Right atrium auricular region (tissue), 2 donors: ENCODE results near the gene GMEB2. TPM values are rescaled to one million over a fixed set of nuclear protein-coding genes. Genes with fewer than 3 reads are reported as not detected.
"Not testable (repeated sequence)": the region's sequence is repeated elsewhere in the genome, so short reads cannot be mapped to it uniquely, and the experiment has no call there.

Source experiments
- DNase-seq: peaks from one replicate; pipeline ENCODE4 v3.0.0-alpha.2; 2019; ENCODE audit warnings: low spot score
- H3K27ac ChIP-seq, 2 donors: fragments of 200-600 bp; sonication (generic); 1 replicate in 1 of 2; 2 replicates in 1 of 2; pipeline ENCODE4 v1.5.1; 2016 to 2019
- H3K27me3 ChIP-seq, 2 donors: fragments of 200-600 bp; sonication (generic); one replicate each; pipeline versions ENCODE4 v1.5.1 to v1.6.0; 2017 to 2019
- H3K36me3 ChIP-seq: fragments of 200-600 bp; sonication (generic); one replicate; pipeline ENCODE4 v1.5.1; 2016
- H3K4me1 ChIP-seq, 2 donors: fragments of 200-600 bp; sonication (generic); one replicate each; pipeline versions ENCODE4 v1.5.1 to v1.6.0; 2017 to 2019
- H3K4me3 ChIP-seq, 2 donors: fragments of 200-600 bp; sonication (generic); 1 replicate in 1 of 2; 2 replicates in 1 of 2; pipeline ENCODE4 v1.5.1; 2017 to 2019; ENCODE audit warnings: mild to moderate bottlenecking in 1 of 2, moderate library complexity in 1 of 2
- H3K9me3 ChIP-seq, 2 donors: fragments of 200-600 bp; sonication (generic); one replicate each; pipeline ENCODE4 v1.5.1; 2019
- CTCF ChIP-seq, 2 donors: fragments of 200-600 bp; sonication (generic); IDR thresholded peaks; one replicate each; pipeline ENCODE4 v1.5.1; 2019; ENCODE audit warnings: antibody characterized with exemption in 2 of 2
- total RNA-seq, 2 donors: library from RNA; depleted of rRNA; stranded (reverse); fragments of >200 nt; gene quantifications; one replicate each; pipeline ENCODE4 v1.1.0, GENCODE V29; 2016

GMEB2 gene
- total RNA-seq, 2 donors from 2014 or later, result 5.8 to 9.4 TPM

DNA sequence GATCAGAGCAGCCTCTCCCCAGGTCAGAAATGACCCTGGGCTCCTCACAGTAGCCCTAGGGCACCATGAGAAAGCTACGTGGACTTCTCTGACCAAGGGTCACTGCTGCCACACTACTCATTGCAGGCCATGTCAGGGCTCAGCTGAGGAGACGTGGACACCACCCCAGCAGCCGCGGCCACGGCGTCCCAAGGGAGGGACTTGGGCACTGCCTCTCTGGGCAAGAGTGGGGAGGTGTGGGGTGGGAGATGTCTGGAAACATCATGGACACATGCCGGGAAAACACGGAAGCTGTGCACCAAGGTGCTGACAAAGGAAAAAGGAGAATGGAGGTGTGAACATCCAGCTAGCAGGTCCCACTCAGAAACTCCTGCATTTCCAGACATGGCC is 9.0 kb downstream of the GMEB2 start:
- no peaks in the 10 kb centered on the region for H3K9me3 ChIP-seq
- H3K36me3 ChIP-seq, result peaks cover 30% of the 10 kb centered on the region
- no peak overlapping the region for H3K27ac ChIP-seq
- H3K4me1 ChIP-seq, result no peaks in the 10 kb centered on the region
- no peaks in the 10 kb centered on the region for H3K27me3 ChIP-seq
- no peak for DNase-seq
- no peak overlapping the region for H3K4me3 ChIP-seq
- no peak for TF ChIP-seq CTCF (IDR thresholded peaks at IDR 0.05)

DNA sequence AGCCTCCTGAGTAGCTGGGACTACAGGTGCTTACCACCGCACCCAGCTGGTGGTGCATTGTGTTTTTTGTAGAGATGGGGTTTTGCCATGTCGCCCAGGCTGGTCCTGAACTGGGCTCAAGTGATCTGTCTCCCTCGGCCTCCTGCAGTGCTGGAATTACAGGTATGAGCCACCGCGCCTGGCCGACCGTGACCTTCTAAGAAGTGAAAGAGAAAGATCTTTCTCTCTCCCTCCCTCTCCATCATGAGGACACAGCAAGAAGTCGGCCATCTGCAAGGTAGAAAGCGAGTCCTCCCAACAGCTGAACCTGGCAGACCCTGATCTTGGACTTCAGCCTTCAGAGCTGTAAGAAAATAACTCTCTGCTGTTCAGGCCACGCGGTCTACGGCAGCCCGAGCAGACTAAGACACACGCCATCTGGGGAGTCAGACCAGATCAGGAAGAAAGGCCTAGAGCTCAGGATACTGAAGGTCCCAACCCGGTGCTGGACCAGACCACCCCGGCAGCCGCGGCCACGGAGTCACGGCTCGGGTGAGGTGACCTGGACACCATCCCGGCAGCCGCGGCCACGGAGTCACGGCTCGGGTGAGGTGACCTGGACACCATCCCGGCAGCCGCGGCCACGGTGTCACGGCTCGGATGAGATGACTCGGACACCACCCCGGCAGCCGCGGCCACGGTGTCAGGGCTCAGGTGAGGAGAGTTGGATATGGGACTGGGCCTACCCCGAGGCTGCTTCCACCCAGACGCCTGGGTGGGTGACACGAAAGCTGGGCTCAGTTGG is 9.6 kb downstream of the GMEB2 start:
- no peak for DNase-seq
- no peak overlapping the region for H3K4me3 ChIP-seq
- TF ChIP-seq CTCF (IDR thresholded peaks at IDR 0.05), result no peak
- H3K27me3 ChIP-seq, result no peaks in the 10 kb centered on the region
- H3K27ac ChIP-seq, result no peak overlapping the region
- peaks cover 30% of the 10 kb centered on the region for H3K36me3 ChIP-seq
- peaks cover 0 to 5% of the 10 kb centered on the region in 2 donors for H3K4me1 ChIP-seq
- H3K9me3 ChIP-seq, result no peaks in the 10 kb centered on the region

GRCh38 chr20:63613863-63614594 is 12.9 kb downstream of the GMEB2 start:
- not testable (repeated sequence) for DNase-seq, H3K4me1 ChIP-seq
- H3K36me3 ChIP-seq, result peaks cover 28% of the 10 kb centered on the region

DNA sequence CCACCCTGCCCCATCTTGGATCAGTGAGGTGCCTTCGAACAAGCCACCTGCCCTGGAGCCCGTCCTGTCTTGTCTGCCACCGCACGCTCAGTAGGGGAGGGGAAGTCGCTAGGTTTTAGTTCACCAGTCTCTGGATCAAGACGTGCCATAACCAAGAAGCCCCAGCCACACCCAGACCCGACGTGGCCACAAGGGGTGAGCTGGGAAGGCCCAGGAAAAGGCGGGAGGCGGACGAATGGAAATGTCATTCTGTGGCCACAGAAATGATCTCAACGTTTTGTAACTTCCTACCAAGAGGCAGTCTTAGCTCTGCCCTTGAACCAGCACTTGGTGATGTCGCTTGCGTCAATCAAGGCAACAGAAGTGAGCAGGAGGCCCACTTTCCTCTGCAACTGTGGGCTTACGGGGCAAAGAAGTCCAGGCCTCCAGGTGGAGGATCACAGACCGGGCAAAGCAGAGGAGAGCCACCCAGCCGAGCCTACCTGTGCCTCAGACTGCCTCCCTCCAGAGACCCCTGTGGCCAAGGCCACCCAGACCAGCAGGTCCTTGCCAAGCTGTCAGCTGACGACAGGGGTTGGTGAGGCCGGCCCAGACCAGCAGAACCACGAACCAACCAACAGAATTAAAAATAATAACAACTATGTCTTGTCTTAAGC is 14.5 kb downstream of the GMEB2 start:
- no peak for TF ChIP-seq CTCF (IDR thresholded peaks at IDR 0.05)
- H3K27me3 ChIP-seq, result no peaks in the 10 kb centered on the region
- no peak overlapping the region for H3K4me3 ChIP-seq
- no peaks in the 10 kb centered on the region for H3K9me3 ChIP-seq
- DNase-seq, result no peak
- no peak overlapping the region for H3K27ac ChIP-seq
- peaks cover 0 to 5% of the 10 kb centered on the region in 2 donors for H3K4me1 ChIP-seq
- H3K36me3 ChIP-seq, result peaks cover 12% of the 10 kb centered on the region

More at GRCh38 chr20:63613863-63614594, 12.9 kb downstream of the GMEB2 start:
- not testable (repeated sequence) for H3K4me3 ChIP-seq, H3K27ac ChIP-seq, H3K27me3 ChIP-seq, H3K9me3 ChIP-seq
- TF ChIP-seq CTCF (IDR thresholded peaks at IDR 0.05), result peak in 1 of 2 donors; percentile 58

DNA sequence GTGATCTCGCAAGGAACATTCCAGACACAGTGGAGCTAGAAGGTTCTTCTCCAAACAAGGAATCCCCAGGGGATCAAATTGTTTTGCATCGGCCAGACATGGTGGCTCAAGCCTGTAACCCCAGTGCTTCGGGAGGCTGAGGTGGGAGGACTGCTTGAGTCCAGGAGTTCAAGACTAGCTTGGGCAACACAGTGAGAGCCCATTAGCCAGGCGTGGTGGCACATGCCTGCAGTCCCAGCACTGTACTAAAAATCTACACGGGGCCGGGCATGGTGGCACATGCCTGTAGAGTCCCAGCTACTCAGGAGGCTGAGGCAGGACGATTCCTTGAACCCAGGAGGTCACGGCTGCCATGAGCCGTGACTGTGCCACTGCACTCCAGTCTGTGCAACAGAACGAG is 15.3 kb downstream of the GMEB2 start:
- Histone ChIP-seq H3K9me3 (no peaks in the 10 kb centered on the region), H3K36me3 (peaks cover 4% of the 10 kb centered on the region), H3K4me1 (peaks cover 0 to 5% of the 10 kb centered on the region in 2 donors), H3K27ac (no peak overlapping the region), H3K27me3 (no peaks in the 10 kb centered on the region), H3K4me3 (no peak overlapping the region)
- DNase-seq, result no peak
- no peak for TF ChIP-seq CTCF (IDR thresholded peaks at IDR 0.05)
